Measurements from ENCODE around the gene RIPOR3. TPM values are rescaled to one million over a fixed set of nuclear protein-coding genes. Genes with fewer than 3 reads are reported as not detected.

RIPOR3 gene
- total RNA-seq, 2 experiments from 2014 or later = 0.53 TPM; not detected in 1

DNA sequence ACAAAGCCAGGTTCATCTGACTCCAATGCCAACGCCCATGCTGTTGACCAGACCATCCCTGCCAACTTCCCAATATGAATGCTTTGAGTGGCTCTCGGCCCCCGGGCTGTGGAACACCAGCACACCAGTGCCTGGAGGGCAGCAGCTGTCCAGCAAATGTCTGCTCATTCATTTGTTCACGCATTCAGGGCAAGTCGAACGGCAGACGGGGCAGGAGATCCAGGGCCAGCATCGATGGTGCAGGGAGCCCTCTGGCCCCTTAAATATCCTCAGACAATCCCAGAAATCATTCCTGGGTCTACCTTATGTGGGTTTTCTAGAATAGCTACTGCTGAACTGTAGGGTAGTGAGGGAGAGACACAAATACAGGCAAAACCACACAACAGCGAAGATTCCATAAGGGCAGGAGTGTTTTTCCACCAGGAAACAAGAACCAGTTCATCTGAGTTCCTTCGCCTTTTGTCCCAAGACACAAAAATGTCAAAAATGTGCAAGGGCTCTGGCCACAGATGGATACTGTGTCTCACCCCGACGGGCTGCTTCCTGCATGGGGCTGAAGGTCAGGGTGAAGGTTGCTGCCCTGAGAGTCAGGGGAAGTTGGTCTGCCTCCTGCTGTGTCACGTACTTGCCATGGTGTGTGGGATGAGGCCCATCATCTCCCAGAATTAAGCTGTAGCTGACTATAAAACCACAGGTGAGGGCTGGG, 15.5 kb downstream of the RIPOR3 start:
- H3K4me1 ChIP-seq (ENCODE audit: insufficient read depth, low read length, poor library complexity, severe bottlenecking) = no peaks in the 10 kb centered on the region
- intact Hi-C loops (cut with micrococcal nuclease; ENCODE audit: unreplicated experiment) = no loop called here
- no peak overlapping the region for H2AFZ ChIP-seq (ENCODE audit: low read length)
- no peak for DNase-seq (ENCODE audit: low spot score)
- TF ChIP-seq EZH2phosphoT487 (IDR thresholded peaks at IDR 0.05; ENCODE audit: borderline replicate concordance, low read depth, low read length) = no peak
- TF ChIP-seq, protein P1, sequence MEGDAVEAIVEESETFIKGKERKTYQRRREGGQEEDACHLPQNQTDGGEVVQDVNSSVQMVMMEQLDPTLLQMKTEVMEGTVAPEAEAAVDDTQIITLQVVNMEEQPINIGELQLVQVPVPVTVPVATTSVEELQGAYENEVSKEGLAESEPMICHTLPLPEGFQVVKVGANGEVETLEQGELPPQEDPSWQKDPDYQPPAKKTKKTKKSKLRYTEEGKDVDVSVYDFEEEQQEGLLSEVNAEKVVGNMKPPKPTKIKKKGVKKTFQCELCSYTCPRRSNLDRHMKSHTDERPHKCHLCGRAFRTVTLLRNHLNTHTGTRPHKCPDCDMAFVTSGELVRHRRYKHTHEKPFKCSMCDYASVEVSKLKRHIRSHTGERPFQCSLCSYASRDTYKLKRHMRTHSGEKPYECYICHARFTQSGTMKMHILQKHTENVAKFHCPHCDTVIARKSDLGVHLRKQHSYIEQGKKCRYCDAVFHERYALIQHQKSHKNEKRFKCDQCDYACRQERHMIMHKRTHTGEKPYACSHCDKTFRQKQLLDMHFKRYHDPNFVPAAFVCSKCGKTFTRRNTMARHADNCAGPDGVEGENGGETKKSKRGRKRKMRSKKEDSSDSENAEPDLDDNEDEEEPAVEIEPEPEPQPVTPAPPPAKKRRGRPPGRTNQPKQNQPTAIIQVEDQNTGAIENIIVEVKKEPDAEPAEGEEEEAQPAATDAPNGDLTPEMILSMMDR (conservative IDR thresholded peaks at IDR 0.05; ENCODE audit: low read length) = no peak
- no peak overlapping the region for H3K4me3 ChIP-seq (ENCODE audit: low read depth, low read length, poor library complexity, severe bottlenecking)
- H3K9me3 ChIP-seq (ENCODE audit: low read length) = no peaks in the 10 kb centered on the region
- no peaks in the 10 kb centered on the region for H3K9me2 ChIP-seq (ENCODE audit: insufficient read depth, low read length)
- no peaks in the 10 kb centered on the region for H4K20me1 ChIP-seq (ENCODE audit: insufficient read depth, low read length)
- H3K36me3 ChIP-seq (ENCODE audit: insufficient read depth, low read length) = no peaks in the 10 kb centered on the region
- ChIA-PET POLR2A (interaction anchor here (0.6 kb wide), 1 partner anchor 309 kb away, joined by 3 read pairs; no protein-coding TSS in a partner anchor), CTCF (ENCODE audit: unreplicated experiment) (interaction anchor here (0.6 kb wide), 1 partner anchor 305 kb away, joined by 3 read pairs; no protein-coding TSS in a partner anchor)
- no peaks in the 10 kb centered on the region for H3K79me2 ChIP-seq (ENCODE audit: insufficient read depth, low read depth, low read length)
- H3K27ac ChIP-seq (ENCODE audit: low read depth, low read length, poor library complexity, severe bottlenecking) = no peak overlapping the region
- no peak overlapping the region for H3K4me2 ChIP-seq (ENCODE audit: low read length)
- BruUV-seq (replicated peaks) = no TSS peak

DNA sequence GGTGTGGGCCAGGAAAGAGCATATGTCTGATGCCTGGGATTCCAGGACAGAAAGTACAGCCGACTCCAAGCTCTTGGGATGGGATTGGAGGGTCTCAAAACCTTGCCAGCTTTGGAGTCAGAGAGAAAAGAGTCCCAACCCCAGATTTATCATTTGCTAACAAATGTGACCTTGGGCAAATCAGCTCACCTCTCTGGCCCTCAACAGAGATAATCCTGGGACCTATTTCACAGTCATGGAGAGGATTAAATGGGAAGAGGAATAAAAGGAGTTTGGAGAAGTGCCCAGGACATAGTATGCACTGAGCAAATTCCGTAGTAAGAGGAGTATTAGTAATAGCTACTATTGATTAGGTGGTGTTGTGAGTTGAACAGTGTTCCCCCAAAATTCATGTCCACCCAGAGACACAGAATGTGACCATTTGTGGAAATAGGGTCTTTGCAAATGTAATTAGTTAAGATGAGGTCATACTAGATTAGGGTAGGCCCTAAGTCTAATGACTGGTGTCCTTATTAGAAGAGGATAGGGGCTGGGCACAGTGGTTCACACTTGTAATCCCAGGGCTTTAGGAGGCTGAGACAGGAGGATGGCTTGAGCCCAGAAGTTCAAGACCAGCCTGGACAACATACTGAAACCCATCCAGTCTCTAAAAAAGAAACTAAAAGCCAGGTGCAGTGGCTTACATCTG, 17.1 kb downstream of the RIPOR3 start:
- no peak for TF ChIP-seq EZH2phosphoT487 (IDR thresholded peaks at IDR 0.05; ENCODE audit: borderline replicate concordance, low read depth, low read length)
- TF ChIP-seq, protein P1 (conservative IDR thresholded peaks at IDR 0.05; ENCODE audit: low read length) = no peak
- intact Hi-C loops (cut with micrococcal nuclease; ENCODE audit: unreplicated experiment) = no loop called here
- ChIA-PET CTCF (ENCODE audit: unreplicated experiment) (no interaction called here), POLR2A (no interaction called here)
- H3K36me3 ChIP-seq (ENCODE audit: insufficient read depth, low read length) = no peaks in the 10 kb centered on the region
- no peak overlapping the region for H3K4me2 ChIP-seq (ENCODE audit: low read length)
- no peak overlapping the region for H3K4me3 ChIP-seq (ENCODE audit: low read depth, low read length, poor library complexity, severe bottlenecking)
- H3K79me2 ChIP-seq (ENCODE audit: insufficient read depth, low read depth, low read length) = no peaks in the 10 kb centered on the region
- H3K4me1 ChIP-seq (ENCODE audit: insufficient read depth, low read length, poor library complexity, severe bottlenecking) = no peaks in the 10 kb centered on the region
- no peaks in the 10 kb centered on the region for H3K9me2 ChIP-seq (ENCODE audit: insufficient read depth, low read length)
- no peak for DNase-seq (ENCODE audit: low spot score)
- H3K27ac ChIP-seq (ENCODE audit: low read depth, low read length, poor library complexity, severe bottlenecking) = no peak overlapping the region
- H2AFZ ChIP-seq (ENCODE audit: low read length) = no peak overlapping the region
- no peaks in the 10 kb centered on the region for H3K9me3 ChIP-seq (ENCODE audit: low read length)
- no TSS peak for BruUV-seq (replicated peaks)
- H4K20me1 ChIP-seq (ENCODE audit: insufficient read depth, low read length) = no peaks in the 10 kb centered on the region

Measured in OCI-LY7 (cell line).